ENCODE measurements around the gene SEC24D. TPM values are rescaled to one million over a fixed set of nuclear protein-coding genes. Genes with fewer than 3 reads are reported as not detected.
"Not testable (repeated sequence)": the region's sequence is repeated elsewhere in the genome, so short reads cannot be mapped to it uniquely, and the experiment has no call there.

Gene SEC24D
- total and polyA plus RNA-seq, 4 donors = 11.4 to 77.2 (median 52.0) TPM

DNA sequence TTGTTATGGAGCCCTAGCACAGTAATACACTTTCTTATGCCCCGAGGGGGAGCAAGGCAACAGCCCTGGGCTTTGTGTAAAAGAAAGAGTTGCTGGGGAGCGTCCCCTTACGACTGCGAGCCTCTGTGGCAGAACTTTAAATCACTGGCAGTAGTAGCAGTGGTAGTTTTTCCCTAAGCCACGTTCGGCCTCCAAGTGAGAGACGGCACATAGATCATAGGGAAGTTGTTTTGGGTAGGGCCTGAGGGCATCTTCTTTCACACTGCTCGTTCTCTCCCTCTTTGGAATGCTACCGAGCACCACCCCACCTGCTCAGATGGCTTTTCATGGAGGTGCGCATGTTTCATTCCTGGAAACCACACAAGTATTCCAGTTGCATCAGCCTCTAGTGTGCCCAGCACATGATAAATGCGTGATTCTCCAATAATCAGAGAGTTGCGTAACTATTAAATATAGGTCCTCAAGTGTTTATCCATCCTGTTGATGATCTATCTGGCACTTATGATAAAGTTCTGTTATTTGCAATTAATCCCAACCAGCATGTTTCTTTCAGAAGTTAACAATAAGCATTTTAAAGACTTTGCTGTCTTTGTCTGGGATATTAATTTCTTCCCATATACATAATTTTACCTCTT is 45.7 kb upstream of the SEC24D start:
- DNase-seq = no peak
- no peak overlapping the region for H3K9ac ChIP-seq (ENCODE audit: insufficient read depth in 1 of 2, low read length in 2 of 2)
- no peaks in the 10 kb centered on the region for H3K36me3 ChIP-seq (ENCODE audit: control insufficient read depth in 4 of 4, insufficient read depth in 4 of 4, low read length in 4 of 4)
- no peak overlapping the region for H3K4me3 ChIP-seq
- 85 to 87% methylated on average over 12 of the region's 12 CpGs for WGBS, 2 donors
- H3K4me1 ChIP-seq (ENCODE audit: control insufficient read depth in 5 of 5, insufficient read depth in 5 of 5, low read length in 5 of 5) = no peaks in the 10 kb centered on the region
- no peaks in the 10 kb centered on the region for H3K9me3 ChIP-seq (ENCODE audit: control insufficient read depth in 4 of 4, insufficient read depth in 3 of 4, low read length in 3 of 4)
- ATAC-seq (ENCODE audit: insufficient read depth, low FRiP score) = no peak
- H3K27me3 ChIP-seq (ENCODE audit: control insufficient read depth in 3 of 3, insufficient read depth in 3 of 3, low read length in 2 of 3) = no peaks in the 10 kb centered on the region
- H3K27ac ChIP-seq (ENCODE audit: low read depth in 1 of 2, low read length in 1 of 2) = no peak overlapping the region
- TF ChIP-seq, protein P1, sequence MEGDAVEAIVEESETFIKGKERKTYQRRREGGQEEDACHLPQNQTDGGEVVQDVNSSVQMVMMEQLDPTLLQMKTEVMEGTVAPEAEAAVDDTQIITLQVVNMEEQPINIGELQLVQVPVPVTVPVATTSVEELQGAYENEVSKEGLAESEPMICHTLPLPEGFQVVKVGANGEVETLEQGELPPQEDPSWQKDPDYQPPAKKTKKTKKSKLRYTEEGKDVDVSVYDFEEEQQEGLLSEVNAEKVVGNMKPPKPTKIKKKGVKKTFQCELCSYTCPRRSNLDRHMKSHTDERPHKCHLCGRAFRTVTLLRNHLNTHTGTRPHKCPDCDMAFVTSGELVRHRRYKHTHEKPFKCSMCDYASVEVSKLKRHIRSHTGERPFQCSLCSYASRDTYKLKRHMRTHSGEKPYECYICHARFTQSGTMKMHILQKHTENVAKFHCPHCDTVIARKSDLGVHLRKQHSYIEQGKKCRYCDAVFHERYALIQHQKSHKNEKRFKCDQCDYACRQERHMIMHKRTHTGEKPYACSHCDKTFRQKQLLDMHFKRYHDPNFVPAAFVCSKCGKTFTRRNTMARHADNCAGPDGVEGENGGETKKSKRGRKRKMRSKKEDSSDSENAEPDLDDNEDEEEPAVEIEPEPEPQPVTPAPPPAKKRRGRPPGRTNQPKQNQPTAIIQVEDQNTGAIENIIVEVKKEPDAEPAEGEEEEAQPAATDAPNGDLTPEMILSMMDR (IDR thresholded peaks at IDR 0.05; ENCODE audit: control extremely low read depth, extremely low read depth) = no peak

DNA sequence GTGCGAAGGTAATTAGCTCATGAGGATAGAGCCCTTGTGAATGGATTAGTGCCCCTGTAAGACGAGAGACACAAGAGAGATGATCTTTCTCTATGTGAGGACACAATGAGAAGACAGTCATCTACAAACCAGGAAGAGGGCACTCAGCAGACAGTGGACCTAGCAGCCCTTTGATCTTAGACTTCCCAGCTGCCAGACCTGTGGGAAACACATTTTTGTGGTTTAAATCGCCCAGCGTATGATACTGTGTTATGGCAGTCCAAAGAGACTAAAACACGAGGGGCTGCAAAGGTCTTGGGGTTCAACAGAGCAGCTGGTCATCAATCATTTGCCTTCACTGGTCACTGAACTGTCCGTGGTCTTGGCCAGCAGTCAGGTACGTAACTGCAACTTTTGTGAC is 43.5 kb upstream of the SEC24D start:
- ATAC-seq (ENCODE audit: insufficient read depth, low FRiP score) (no peak), DNase-seq (no peak)
- Histone ChIP-seq H3K36me3 (ENCODE audit: control insufficient read depth in 4 of 4, insufficient read depth in 4 of 4, low read length in 4 of 4) (no peaks in the 10 kb centered on the region), H3K9me3 (ENCODE audit: control insufficient read depth in 4 of 4, insufficient read depth in 3 of 4, low read length in 3 of 4) (no peaks in the 10 kb centered on the region), H3K4me3 (no peak overlapping the region), H3K27ac (ENCODE audit: low read depth in 1 of 2, low read length in 1 of 2) (no peak overlapping the region), H3K4me1 (ENCODE audit: control insufficient read depth in 5 of 5, insufficient read depth in 5 of 5, low read length in 5 of 5) (no peaks in the 10 kb centered on the region), H3K27me3 (ENCODE audit: control insufficient read depth in 3 of 3, insufficient read depth in 3 of 3, low read length in 2 of 3) (no peaks in the 10 kb centered on the region), H3K9ac (ENCODE audit: insufficient read depth in 1 of 2, low read length in 2 of 2) (no peak overlapping the region)
- TF ChIP-seq, protein P1 (IDR thresholded peaks at IDR 0.05; ENCODE audit: control extremely low read depth, extremely low read depth) = no peak
- WGBS, 2 donors = 86 to 88% methylated on average over 7 of the region's 7 CpGs

DNA sequence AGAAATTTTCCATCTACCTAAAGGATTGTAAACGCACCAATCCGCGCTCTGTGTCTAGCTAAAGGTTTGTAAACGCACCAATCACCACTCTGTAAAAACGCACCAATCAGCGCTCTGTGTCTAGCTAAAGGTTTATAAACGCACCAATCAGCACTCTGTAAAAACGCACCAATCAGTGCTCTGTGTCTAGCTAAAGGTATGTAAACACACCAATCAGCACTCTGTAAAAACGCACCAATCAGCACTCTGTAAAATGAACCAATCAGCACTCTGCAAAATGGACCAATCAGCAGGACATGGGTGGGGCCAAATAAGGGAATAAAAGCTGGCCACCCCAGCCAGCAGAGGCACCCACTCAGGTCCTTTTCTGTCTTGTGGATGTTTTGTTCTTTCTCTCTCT is 42.6 kb upstream of the SEC24D start:
- DNase-seq; H3K9ac ChIP-seq (ENCODE audit: insufficient read depth in 1 of 2, low read length in 2 of 2); H3K9me3 ChIP-seq (ENCODE audit: control insufficient read depth in 4 of 4, insufficient read depth in 3 of 4, low read length in 3 of 4); H3K27ac ChIP-seq (ENCODE audit: low read depth in 1 of 2, low read length in 1 of 2); H3K4me1 ChIP-seq (ENCODE audit: control insufficient read depth in 5 of 5, insufficient read depth in 5 of 5, low read length in 5 of 5); H3K27me3 ChIP-seq (ENCODE audit: control insufficient read depth in 3 of 3, insufficient read depth in 3 of 3, low read length in 2 of 3); H3K36me3 ChIP-seq (ENCODE audit: control insufficient read depth in 4 of 4, insufficient read depth in 4 of 4, low read length in 4 of 4); H3K4me3 ChIP-seq; ATAC-seq (ENCODE audit: insufficient read depth, low FRiP score): not testable (repeated sequence)
- 96 to 98% methylated on average over 9 of the region's 9 CpGs for WGBS, 2 donors

DNA sequence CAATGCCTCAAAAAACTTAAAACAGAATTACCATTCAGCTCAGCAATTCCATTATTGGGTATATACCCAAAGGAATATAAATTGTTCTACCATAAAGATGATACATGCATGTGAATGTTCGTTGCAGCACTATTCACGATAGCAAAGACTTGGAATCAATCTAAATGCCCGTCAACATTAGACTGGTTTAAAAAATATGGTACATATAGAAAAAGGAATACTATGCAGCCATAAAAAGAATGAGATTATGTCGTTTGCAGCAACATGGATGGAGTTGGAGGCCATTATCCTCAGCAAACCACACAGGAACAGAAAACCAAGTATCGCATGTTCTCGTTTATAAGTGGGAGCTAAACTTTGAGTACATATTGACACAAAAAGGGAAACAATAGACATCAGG is 41.9 kb upstream of the SEC24D start:
- ATAC-seq (ENCODE audit: insufficient read depth, low FRiP score) = no peak
- 93 to 94% methylated on average over 6 of the region's 6 CpGs for WGBS, 2 donors
- DNase-seq = no peak
- Histone ChIP-seq H3K27ac (ENCODE audit: low read depth in 1 of 2, low read length in 1 of 2) (no peak overlapping the region), H3K4me3 (no peak overlapping the region), H3K4me1 (ENCODE audit: control insufficient read depth in 5 of 5, insufficient read depth in 5 of 5, low read length in 5 of 5) (no peaks in the 10 kb centered on the region), H3K36me3 (ENCODE audit: control insufficient read depth in 4 of 4, insufficient read depth in 4 of 4, low read length in 4 of 4) (no peaks in the 10 kb centered on the region), H3K9me3 (ENCODE audit: control insufficient read depth in 4 of 4, insufficient read depth in 3 of 4, low read length in 3 of 4) (no peaks in the 10 kb centered on the region), H3K9ac (ENCODE audit: insufficient read depth in 1 of 2, low read length in 2 of 2) (no peak overlapping the region), H3K27me3 (ENCODE audit: control insufficient read depth in 3 of 3, insufficient read depth in 3 of 3, low read length in 2 of 3) (no peaks in the 10 kb centered on the region)
- TF ChIP-seq, protein P1 (IDR thresholded peaks at IDR 0.05; ENCODE audit: control extremely low read depth, extremely low read depth) = no peak
